ENCODE results near the gene CDC5L.

DNA sequence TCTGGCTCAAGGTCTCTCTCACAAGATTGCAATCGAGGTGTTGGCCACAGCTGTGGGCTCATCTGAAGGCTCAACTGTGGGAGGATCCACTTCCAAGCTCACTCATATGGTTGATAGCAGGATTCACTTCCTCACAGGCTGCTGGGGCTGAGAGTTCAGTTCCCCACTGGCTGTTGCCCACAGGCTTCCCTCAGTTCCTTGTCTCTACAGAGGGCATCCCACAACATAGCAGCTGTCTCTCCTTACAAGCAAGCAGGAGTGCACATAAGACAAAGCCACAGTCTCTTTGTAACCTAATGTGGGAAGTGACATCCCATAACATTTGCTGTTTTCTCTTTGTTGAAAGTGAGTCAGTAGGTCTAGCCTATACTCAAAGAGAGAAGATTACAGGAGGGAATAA is 31.0 kb upstream of the CDC5L start:
- TF ChIP-seq EZH2 (IDR thresholded peaks at IDR 0.05; ENCODE audit: insufficient read depth, poor library complexity, severe bottlenecking) (no peak), EZH2phosphoT487 (IDR thresholded peaks at IDR 0.05; ENCODE audit: insufficient read depth, low read depth) (no peak)

Data from GM23248 (cell line).